ENCODE measurements around the gene SULT1A1.
"Not testable (repeated sequence)": the region's sequence is repeated elsewhere in the genome, so short reads cannot be mapped to it uniquely, and the experiment has no call there.

SULT1A1 gene

GRCh38 chr16:28608867-28609596 lies 812 bp downstream of the SULT1A1 start:
- peak; percentile 42 to 63 (median 59) for DNase-seq

GRCh38 chr16:28608496-28608808 lies 1.4 kb downstream of the SULT1A1 start:
- DNase-seq = not testable (repeated sequence)

- not testable (repeated sequence) for DNase-seq
These were observed 2.0 kb downstream of the SULT1A1 start for GRCh38 chr16:28607681-28608495.

- DNase-seq = no peak
These were observed 2.7 kb downstream of the SULT1A1 start for GRCh38 chr16:28607116-28607623.

GRCh38 chr16:28606291-28607115 lies 3.3 kb downstream of the SULT1A1 start:
- no peak for DNase-seq

- no peak for DNase-seq
These were observed 5.7 kb downstream of the SULT1A1 start for GRCh38 chr16:28604186-28604565.

GRCh38 chr16:28603381-28604185 lies 6.3 kb downstream of the SULT1A1 start:
- no peak for DNase-seq

GRCh38 chr16:28602529-28602928 lies 7.3 kb downstream of the SULT1A1 start:
- DNase-seq = no peak

GRCh38 chr16:28602062-28602461 lies 7.8 kb downstream of the SULT1A1 start:
- DNase-seq = not testable (repeated sequence)

- DNase-seq = not testable (repeated sequence)
These were observed 8.3 kb downstream of the SULT1A1 start for GRCh38 chr16:28601589-28601988.

- DNase-seq = not testable (repeated sequence)
These were observed 8.9 kb downstream of the SULT1A1 start for GRCh38 chr16:28600965-28601364.

- not testable (repeated sequence) for DNase-seq
These were observed 10.2 kb downstream of the SULT1A1 start for GRCh38 chr16:28599377-28600285.

GRCh38 chr16:28597692-28598261 lies 12.1 kb downstream of the SULT1A1 start:
- peak; percentile 38 to 54 (median 47) for DNase-seq

GRCh38 chr16:28596840-28597691 lies 12.8 kb downstream of the SULT1A1 start, which contains the start of gene SULT1A2:
Gene SULT1A2, minus strand, starts transcription at chr16:28597050. Its CDS starts 1,120 bp downstream, at chr16:28595930.
- DNase-seq = peak in 2 of 4 experiments; percentile 34 to 46

GRCh38 chr16:28596115-28596630 lies 13.7 kb downstream of the SULT1A1 start:
- no peak for DNase-seq

- not testable (repeated sequence) for DNase-seq
These were observed 14.4 kb downstream of the SULT1A1 start for GRCh38 chr16:28595451-28595850.

- no peak for DNase-seq
These were observed 16.8 kb downstream of the SULT1A1 start for GRCh38 chr16:28592979-28593553.

GRCh38 chr16:28592511-28592910 lies 17.3 kb downstream of the SULT1A1 start:
- no peak for DNase-seq

- no peak for DNase-seq
These were observed 18.5 kb downstream of the SULT1A1 start for GRCh38 chr16:28591355-28591754.
